ENCODE results near the gene NSUN5. TPM values are rescaled to one million over a fixed set of nuclear protein-coding genes. Genes with fewer than 3 reads are reported as not detected.

The NSUN5 gene
- total and polyA plus RNA-seq, 2 experiments from 2014 or later = 65.6 to 73.4 TPM

GRCh38 chr7:73349763-73350162 is 41.1 kb upstream of the NSUN5 start:
- no peaks in the 10 kb centered on the region for H3K4me1 ChIP-seq (ENCODE audit: insufficient read depth)
- H3K79me2 ChIP-seq (replicated peaks; ENCODE audit: insufficient read depth) = no peaks in the 10 kb centered on the region
- ATAC-seq = no peak
- Mint-ChIP-seq H3K27me3 (ENCODE audit: insufficient read depth, low read depth, poor library complexity) (peaks cover 6% of the 10 kb centered on the region), H3K4me3 (no peak overlapping the region), H3K27ac (no peak overlapping the region), H3K36me3 (ENCODE audit: low read depth) (peaks cover 3% of the 10 kb centered on the region; the same call in 2 of the 3 replicates), H3K4me1 (peaks cover 20% of the 10 kb centered on the region), H3K9me3 (peaks cover 8% of the 10 kb centered on the region)
- no peak overlapping the region for H3K27ac ChIP-seq (ENCODE audit: low read depth)
- no peaks in the 10 kb centered on the region for H3F3A ChIP-seq (replicated peaks; ENCODE audit: low read depth)
- H2AFZ ChIP-seq = 0 out of 2 replicates have a peak overlapping the region, but pooled peaks have one; percentile 29
- no peaks in the 10 kb centered on the region for H4K20me1 ChIP-seq (replicated peaks; ENCODE audit: insufficient read depth)
- no peaks in the 10 kb centered on the region for H3K27me3 ChIP-seq (ENCODE audit: insufficient read depth)
- H3K4me2 ChIP-seq = no peak overlapping the region
- H3K9me2 ChIP-seq (ENCODE audit: insufficient read depth) = no peaks in the 10 kb centered on the region
- TF ChIP-seq JUNB (IDR thresholded peaks at IDR 0.05; ENCODE audit: unreplicated experiment) (no peak), ZNF114 (CRISPR knock-in tag; IDR thresholded peaks at IDR 0.05) (no peak), EZH2phosphoT487 (IDR thresholded peaks at IDR 0.05; ENCODE audit: unreplicated experiment) (no peak), STAT1 (IDR thresholded peaks at IDR 0.05; ENCODE audit: unreplicated experiment) (no peak), ETS1 (IDR thresholded peaks at IDR 0.05) (no peak)
- no peak for DNase-seq (ENCODE audit: low spot score)
- no peak overlapping the region for H3K4me3 ChIP-seq
- no peaks in the 10 kb centered on the region for H3K36me3 ChIP-seq (ENCODE audit: insufficient read depth)

GRCh38 chr7:73345951-73346350 is 37.3 kb upstream of the NSUN5 start:
- H3K27ac ChIP-seq (ENCODE audit: low read depth) = no peak overlapping the region
- TF ChIP-seq EZH2 (IDR thresholded peaks at IDR 0.05; ENCODE audit: low read depth, unreplicated experiment) (no peak), STAT1 (IDR thresholded peaks at IDR 0.05; ENCODE audit: unreplicated experiment) (no peak)
- peaks cover 6% of the 10 kb centered on the region for H3K27me3 Mint-ChIP-seq (ENCODE audit: insufficient read depth, low read depth, poor library complexity)

GRCh38 chr7:73345538-73345937 is 36.9 kb upstream of the NSUN5 start:
- H3K9me2 ChIP-seq (ENCODE audit: insufficient read depth) = no peaks in the 10 kb centered on the region
- H3K4me3 Mint-ChIP-seq = no peak overlapping the region
- H4K20me1 ChIP-seq (replicated peaks; ENCODE audit: insufficient read depth) = no peaks in the 10 kb centered on the region
- H3K4me3 ChIP-seq = no peak overlapping the region
- H3K36me3 ChIP-seq (ENCODE audit: insufficient read depth) = no peaks in the 10 kb centered on the region
- no peaks in the 10 kb centered on the region for H3K36me3 Mint-ChIP-seq (ENCODE audit: low read depth)
- H3K4me1 Mint-ChIP-seq = peaks cover 34% of the 10 kb centered on the region
- no peak overlapping the region for H3K27ac ChIP-seq (ENCODE audit: low read depth)
- no peaks in the 10 kb centered on the region for H3K27me3 ChIP-seq (ENCODE audit: insufficient read depth)
- no peak overlapping the region for H3K4me2 ChIP-seq
- no peak for ATAC-seq
- peak overlapping the region; percentile 56; the same call in 1 of the 2 replicates for H2AFZ ChIP-seq
- peaks cover 7% of the 10 kb centered on the region; the same call in 1 of the 2 replicates for H3K4me1 ChIP-seq (ENCODE audit: insufficient read depth)
- no peak for DNase-seq (ENCODE audit: low spot score)
- no peaks in the 10 kb centered on the region for H3F3A ChIP-seq (replicated peaks; ENCODE audit: low read depth)
- no peaks in the 10 kb centered on the region for H3K9me3 Mint-ChIP-seq
- H3K27ac Mint-ChIP-seq = 0 out of 2 replicates have a peak overlapping the region, but pooled peaks have one; percentile 18
- peaks cover 6% of the 10 kb centered on the region for H3K27me3 Mint-ChIP-seq (ENCODE audit: insufficient read depth, low read depth, poor library complexity)
- no peaks in the 10 kb centered on the region for H3K79me2 ChIP-seq (replicated peaks; ENCODE audit: insufficient read depth)
- TF ChIP-seq NANOG (IDR thresholded peaks at IDR 0.05; ENCODE audit: borderline replicate concordance) (no peak), ETS1 (IDR thresholded peaks at IDR 0.05) (no peak), CREB1 (CRISPR knock-in tag; IDR thresholded peaks at IDR 0.05; ENCODE audit: low read depth) (no peak), REST (IDR thresholded peaks at IDR 0.05; ENCODE audit: unreplicated experiment) (no peak), STAT1 (IDR thresholded peaks at IDR 0.05; ENCODE audit: unreplicated experiment) (no peak)

More at GRCh38 chr7:73345951-73346350, 37.3 kb upstream of the NSUN5 start:
- Histone ChIP-seq H2AFZ (peak overlapping the region; percentile 56; the same call in 1 of the 2 replicates), H3K79me2 (replicated peaks; ENCODE audit: insufficient read depth) (no peaks in the 10 kb centered on the region), H3K4me2 (no peak overlapping the region), H3K36me3 (ENCODE audit: insufficient read depth) (no peaks in the 10 kb centered on the region), H3K4me3 (no peak overlapping the region), H3K27me3 (ENCODE audit: insufficient read depth) (no peaks in the 10 kb centered on the region), H4K20me1 (replicated peaks; ENCODE audit: insufficient read depth) (no peaks in the 10 kb centered on the region), H3F3A (replicated peaks; ENCODE audit: low read depth) (no peaks in the 10 kb centered on the region), H3K4me1 (ENCODE audit: insufficient read depth) (peaks cover 3% of the 10 kb centered on the region; the same call in 1 of the 2 replicates), H3K9me2 (ENCODE audit: insufficient read depth) (no peaks in the 10 kb centered on the region)
- H3K9me3 Mint-ChIP-seq = no peaks in the 10 kb centered on the region
- H3K4me1 Mint-ChIP-seq = peaks cover 32% of the 10 kb centered on the region
- H3K27ac Mint-ChIP-seq = 0 out of 2 replicates have a peak overlapping the region, but pooled peaks have one; percentile 18
- DNase-seq (ENCODE audit: low spot score) (no peak), ATAC-seq (no peak; the same call in 2 of the 3 replicates)
- H3K4me3 Mint-ChIP-seq = no peak overlapping the region
- no peaks in the 10 kb centered on the region for H3K36me3 Mint-ChIP-seq (ENCODE audit: low read depth)

All from GM23338 (cell line).